GM19025 (cell line): ENCODE data around the gene TMEM158.

Experiments
- ATAC-seq: cut with Tn5 transposase; IDR thresholded peaks from one replicate; pipeline ENCODE4 v1.9.1; 2021; ENCODE audit warnings: mild to moderate bottlenecking, low read depth, moderate library complexity; ENCODE audit not compliant: unreplicated experiment

The TMEM158 gene

DNA sequence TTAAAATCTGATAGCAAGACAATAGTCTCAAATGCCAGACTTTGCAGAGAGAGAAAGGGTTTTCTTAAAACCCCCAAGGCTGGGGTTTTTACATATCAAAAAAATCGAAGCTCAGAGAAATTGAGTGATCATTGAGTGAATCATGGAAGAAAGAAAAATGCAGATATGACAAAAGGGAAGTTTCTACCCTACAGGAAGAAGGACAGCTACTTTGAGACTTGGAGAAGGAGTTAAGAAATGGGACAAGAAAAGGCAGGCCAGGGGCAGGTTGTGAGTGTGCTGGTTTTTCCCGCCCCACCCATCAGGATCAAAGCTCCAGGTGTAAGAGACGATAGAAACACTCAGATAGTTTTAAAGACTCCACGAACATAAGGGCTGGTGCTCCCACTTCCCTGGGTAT lies 18.6 kb downstream of the TMEM158 start:
- no peak for ATAC-seq

DNA sequence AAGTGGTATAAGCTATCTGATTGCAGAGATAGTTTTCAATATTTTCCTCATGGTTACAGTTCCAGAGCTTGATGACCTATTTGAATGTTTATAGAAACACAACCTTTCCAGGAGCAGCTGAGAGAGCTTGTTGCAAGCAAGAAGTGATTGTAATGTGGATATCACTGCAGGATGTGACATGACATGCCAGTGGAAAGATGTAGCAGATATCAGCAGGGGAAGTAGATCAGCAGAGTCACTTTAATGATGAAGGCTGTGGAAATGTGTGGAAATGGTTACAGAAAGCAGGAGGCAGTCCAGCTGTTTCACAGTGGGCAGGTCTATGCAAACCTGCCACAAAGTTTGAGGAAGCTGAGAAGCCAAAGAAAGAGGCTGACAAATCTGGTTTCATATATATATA lies 21.0 kb downstream of the TMEM158 start:
- ATAC-seq = no peak

DNA sequence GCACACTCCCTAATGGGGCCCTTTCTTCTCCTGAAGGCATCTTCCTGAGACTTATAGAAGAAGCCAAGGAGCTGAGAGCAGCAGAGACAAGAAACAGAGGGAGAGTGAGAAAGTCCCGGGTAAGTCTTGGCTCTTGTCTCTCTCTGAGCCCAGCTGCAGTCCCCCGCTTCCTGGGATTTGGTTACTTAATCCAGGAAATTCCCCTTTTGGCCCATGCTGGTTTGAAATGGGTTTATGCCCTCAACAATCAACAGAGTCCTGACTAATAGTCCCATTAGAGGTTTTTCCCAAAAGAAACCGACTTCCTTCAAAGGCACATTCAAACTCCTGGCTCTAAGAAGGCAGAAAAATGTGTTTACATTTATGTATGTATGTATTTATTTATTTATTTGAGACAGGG lies 22.0 kb downstream of the TMEM158 start:
- ATAC-seq = no peak

DNA sequence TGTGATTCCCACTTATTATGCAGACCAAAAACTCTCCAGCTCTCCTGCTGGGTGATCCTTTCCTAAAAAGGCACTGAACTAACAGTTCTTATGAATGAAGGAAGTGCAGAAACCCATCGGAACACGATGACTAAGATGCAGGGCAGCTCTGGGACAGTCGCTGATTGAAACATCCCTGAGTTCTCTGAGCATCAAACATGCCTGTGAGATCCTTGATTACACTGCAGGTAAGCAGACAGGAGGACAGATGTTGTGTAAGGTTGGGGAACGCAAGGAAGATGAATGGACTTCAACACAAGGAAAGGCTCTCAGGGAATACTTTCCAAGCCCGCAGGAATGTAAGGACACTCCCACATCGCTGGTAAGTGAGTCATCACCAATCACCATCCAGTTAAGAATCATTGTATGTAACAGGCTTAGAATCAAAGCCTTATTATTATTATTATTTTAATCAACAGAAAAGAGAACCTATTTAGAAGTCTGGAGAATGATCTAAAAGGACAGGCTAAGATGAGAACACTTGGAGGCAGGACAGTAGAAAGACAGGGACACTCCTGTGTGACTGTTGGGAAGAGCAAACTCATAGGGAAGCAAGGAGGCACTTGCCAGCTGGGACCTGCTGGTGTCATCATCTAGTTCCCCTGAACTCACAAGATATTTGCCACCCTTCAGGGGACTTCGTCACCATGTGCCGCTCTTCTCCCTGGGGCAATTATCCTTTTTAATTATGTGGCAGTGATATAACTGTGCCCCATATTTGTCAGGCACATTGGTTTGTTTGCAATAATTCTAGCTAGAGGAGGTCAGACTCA lies 26.0 kb downstream of the TMEM158 start:
- no peak for ATAC-seq

DNA sequence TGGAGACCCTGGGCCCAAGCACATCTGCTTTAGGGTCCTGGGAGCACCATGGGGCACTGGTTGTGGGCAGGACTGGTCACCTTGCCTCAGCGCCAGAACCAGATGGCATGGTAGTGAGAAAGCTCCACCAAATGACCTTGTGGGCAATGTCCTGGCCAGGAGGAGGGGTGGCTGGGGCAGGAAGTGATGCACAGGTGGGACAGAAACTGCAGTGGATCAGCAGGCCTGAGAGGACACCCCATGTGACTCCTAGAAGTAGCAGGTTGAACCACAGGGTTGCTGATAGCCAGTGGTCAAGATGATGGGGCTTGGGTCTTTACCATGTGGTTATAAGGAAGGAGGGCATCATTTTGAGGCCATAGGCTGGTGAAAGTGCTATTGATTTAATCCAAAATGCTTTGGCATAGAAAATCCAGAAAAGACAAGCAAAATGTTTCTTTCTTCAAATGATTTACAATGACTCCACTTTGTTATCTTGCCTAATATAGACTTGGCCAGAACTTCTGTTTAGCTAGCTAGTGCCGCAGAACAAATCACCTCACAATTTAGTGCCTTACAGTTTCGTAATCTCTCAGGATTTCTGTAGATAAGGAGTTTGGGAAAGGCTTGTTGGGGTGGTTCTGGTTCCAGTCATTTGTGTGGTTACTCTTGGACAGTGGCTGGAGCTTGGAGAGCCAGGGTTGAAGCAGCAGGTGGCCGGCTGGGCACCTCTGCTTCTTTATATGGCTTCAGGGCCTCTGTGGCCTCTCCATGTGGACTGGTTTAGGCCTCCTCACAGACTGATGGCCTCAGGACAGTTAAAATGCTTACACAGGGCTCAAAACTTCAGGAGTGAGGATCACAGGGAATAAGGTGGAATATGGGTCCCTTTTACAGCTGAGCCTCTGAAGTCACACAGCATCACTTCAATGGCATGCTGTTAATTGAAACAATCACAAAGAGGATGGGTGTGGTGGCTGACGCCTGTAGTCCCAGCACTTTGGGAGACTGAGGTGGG lies 27.5 kb downstream of the TMEM158 start:
- no peak for ATAC-seq

DNA sequence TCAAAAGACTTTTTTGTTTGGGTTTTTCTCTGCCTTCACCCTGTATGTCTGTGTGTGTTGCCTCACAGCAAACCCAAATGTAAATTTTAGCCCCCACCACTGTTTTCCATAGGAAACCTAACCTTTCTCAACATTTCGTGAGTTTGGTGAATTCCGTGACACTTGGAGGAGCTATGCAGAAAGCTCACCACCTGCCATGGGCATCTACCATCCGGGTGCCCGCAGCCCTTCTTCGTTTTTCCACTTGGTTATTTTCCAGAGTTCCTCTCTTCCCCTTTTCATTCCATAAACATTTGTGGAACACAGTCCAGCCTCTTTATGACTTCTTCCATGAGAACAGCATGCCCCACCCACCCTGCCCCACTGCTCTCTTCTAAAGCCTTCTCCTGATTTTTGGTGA lies 31.3 kb downstream of the TMEM158 start:
- ATAC-seq = no peak

DNA sequence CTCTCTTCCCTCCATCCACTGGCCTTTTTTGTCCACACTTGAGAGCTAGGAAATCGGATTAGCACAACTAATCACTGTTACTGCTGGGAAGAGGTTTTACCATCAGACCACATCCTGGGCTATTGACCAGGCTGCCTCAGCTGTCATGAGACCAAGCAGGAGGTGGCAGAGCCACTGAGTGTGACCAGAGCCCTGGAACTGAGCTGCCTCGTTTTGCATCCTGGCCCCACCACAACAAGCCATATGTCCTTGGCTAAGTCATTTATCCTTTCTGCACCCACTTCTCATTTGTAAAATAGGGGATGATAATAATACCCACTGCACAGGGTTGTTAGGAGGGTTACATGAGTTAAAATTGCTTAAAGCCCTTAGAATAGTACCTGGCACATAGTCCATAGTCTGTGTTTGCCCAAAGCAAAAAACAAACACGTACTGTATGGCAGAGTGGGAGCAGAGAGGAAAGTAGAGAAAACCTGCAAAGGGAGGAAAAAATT lies 34.1 kb downstream of the TMEM158 start:
- no peak for ATAC-seq

DNA sequence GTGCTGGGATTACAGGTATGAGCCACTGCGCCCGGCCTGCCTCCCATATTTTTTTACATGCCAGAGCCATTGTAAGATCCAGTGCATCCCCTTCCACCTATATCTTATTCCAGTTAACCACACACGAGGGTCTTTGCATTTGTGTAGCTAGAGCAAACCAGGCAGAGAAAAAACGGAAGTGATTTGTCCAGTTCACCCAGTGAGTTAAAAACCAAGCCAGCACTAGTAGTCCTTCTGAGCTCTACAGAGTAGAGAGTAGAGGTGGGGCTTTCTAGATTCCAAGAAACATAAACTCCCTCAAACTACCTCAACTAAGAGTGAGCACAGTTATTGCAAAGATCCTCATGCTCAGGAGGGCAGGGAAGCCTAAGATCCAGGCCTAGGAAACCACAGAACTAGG lies 34.7 kb downstream of the TMEM158 start:
- no peak for ATAC-seq

DNA sequence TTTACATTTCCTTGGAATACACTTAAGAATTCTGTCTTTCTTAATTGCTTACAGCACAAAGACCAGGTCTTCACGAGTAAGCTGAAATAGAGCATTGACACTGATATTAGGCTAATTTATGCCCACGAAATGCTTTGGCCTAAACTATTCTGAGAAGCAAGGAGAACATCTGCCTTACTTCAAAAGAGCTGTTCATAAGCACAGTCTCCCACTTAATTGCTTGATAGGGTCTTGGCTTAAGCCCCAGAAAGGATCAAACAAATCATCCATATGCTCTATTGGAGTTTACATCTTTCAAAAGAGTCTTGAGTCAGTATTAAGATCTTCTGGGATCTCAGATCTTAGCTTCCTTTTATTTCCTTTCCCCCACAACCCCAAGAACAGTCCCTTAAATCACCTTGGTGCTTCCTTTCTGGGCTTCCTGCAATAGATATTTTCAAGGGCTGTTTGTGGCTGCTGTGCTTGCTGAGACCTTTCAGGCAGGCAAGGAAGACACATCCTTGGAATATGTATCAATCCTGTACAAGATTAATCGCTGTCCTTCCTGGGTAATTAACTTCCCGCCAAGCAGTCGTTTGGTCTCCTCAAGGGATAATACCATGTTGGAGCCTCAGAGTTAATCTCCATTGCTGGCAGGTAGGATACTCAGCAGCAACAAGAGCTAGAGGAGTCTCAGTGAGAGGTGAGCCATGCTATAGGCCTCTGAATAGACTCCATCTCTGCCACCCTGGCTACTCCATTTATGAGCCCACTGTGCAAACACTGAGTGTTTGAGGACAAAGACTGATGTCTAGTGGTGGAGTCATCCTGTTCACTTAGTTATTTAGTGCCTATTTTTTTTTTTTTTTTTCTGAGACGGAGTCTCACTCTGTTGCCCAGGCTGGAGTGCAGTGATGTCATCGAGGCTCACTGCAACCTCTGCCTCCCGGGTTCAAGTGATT lies 37.1 kb downstream of the TMEM158 start:
- no peak for ATAC-seq

DNA sequence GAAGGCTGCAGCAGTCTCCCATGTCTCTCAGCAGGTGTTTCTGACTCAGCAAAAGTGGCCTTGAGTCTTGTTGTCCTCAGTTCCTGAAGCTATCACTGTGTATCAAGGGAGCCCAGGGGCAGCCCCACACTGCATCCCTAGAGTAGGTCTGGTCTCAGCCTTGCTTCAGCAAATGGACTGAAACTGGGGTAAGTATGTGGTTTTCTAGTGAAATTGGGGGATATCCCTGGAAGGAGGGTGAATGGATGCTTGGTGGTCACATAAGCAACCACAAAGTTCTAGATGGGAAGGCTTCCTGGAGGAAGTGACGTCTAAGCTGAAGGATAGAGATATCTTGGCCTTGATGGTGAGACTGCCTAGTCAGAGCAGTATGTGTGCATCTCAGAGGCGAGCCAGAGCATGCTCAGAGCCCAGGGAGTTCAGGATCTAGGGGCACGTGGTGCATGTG lies 38.4 kb downstream of the TMEM158 start:
- no peak for ATAC-seq

DNA sequence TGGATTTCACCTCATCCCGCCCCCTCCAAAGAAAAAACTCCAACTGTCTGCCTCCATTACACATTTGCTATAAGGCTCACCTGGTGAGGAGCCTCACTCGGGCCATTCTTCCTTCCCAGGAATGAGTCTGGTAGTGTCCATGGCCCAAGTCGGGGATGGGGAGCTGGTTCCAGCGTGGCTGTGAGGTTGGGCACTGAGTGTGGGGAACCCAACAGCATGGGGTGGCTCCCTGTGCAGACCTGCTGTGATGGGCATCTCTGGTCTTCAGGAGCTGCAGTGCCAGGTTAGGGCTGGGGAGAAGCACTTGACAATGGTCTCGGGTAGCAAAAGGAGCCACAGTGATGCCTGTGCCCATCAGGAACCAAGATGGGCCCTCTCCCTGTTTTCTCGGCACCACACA lies 39.2 kb downstream of the TMEM158 start:
- no peak for ATAC-seq

DNA sequence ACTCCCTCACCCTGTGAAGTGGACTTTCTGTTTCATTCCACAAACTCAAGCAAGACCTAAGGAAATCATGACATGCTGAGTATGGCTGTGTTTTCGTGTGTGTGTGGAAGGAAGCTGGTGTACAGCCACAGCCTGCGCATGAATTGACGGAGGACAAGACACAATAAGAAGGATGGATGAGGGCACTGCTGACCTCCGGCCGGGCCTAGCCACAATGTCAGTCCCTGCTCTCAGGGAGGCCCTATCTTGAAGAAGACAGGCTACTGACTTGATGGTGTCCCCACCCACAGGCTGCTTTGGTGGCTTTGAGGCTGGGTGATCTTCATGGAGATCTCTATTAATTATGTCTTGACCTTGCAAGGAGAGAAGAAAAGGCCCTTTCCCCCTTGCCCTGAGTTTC lies 40.6 kb downstream of the TMEM158 start:
- ATAC-seq = no peak

DNA sequence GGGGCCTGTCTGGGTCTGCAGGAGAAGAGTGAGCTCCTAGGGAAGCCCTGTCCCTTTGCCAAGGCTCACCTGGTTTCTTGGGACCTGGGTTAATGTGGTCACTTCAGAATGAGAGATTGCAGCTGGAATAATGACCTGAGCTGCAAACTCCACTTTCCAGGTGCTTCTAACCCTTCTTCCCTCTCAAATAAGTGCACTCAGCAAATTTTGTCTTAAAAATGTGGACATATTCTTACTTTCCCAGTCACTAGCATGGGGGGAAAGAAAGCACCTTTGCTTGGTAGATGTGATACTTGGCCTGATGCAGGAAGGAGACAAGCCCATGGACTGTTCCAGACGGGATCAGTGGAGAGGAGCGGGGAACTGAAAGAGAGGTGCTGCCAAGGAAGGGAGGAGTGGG lies 41.0 kb downstream of the TMEM158 start:
- no peak for ATAC-seq

DNA sequence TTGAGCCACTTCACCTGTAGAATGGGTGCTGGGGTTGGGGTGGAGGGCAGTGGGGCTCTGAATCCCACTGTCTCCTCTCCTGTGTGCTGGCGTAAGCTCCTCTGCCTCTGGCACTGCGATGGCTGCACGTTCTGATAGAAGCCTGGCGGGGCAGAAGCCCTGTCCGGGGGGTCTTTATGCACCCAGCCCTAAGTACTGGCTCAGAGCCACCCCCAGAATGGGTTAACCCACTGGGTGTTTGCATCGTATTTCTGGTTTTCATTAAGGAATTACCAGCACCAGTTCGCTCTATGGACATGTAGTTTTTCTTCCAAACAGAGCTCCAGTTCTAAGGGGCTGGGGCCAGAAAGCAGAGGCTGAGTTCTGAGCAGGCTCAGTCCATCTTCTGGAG lies 42.2 kb downstream of the TMEM158 start:
- ATAC-seq = no peak

DNA sequence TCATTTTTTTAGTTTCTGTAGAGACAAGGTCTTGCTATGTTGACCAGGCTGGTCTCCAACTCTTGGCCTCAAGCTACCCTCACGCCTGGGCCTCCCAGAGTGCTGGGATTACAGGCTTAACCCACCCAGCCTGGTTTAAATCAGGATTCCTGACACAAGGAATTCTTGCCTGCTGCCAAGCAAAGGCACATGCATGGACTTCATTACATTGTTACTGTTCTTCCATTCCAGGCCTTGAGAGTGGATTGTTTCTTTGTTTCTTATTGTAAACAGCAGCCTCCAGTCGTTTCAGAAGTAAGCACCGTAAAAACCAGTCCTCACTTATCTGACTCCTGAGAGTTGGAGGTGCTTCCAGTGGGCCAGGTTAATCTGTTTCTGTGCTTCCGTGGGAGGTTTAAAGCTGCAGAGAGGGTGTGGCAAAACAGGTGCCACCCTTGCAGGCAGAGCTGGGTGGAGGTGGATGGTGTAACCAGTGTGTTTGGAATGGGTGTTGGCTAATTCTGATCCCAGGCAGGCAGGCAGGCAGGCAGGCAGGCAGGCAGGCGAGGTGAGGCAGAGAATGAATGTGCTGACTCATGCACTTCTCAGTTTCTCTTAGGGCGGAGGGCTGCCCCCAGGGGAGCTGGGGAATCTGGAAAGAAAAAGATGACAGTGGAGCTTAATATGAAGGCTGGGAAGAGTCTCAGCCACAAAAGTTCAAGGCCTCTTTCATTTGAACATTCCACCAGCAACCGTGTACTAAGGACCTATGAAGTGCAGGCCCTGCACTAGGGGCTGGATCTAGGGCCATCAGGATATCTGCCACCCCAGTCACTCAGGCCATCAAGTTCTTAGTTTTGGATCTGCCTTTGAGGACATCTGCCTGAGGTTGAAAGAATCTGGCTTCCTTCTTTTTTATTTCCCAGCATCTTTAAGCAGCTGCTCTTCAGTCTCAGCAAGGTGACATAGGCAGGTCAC lies 42.9 kb downstream of the TMEM158 start:
- ATAC-seq = no peak

DNA sequence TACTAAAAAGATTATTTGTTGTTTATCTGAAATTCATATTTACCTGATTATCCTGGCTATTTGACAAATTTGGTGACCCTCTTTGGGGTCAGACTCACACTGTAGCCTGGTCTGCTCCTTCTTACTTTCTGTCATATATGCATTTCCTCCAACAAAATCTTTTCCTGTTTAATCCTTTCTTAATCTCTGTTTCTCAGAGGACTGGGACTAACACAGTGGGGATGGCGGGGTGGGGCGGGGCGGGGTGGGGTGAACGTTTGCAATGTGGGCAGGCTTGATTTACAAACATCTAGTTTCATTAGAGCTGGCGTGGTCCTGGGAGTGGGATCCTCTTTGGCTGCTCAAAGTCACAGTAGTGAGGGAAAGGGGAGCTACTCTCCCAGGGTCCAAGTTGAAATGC lies 44.6 kb downstream of the TMEM158 start:
- ATAC-seq = no peak

DNA sequence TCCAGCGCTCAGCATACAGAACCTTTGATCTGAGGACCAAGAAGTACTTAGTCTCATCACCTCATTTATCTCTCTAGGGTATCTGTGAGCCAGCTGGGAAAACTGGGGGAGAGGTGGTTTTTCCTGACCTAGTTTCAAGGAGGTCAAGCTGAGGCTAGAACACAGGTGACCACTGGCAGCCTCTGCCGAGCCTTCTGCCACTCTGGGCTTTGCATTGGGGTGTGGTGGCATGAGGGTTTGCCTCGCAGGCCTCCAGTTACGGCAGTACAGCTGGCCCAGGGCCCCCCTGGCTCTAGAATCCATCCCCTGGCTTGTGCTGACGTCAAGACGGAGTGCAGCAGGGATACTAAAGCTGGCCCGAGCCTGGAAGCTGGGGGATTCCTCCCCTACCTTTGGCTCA lies 45.2 kb downstream of the TMEM158 start:
- ATAC-seq = no peak

DNA sequence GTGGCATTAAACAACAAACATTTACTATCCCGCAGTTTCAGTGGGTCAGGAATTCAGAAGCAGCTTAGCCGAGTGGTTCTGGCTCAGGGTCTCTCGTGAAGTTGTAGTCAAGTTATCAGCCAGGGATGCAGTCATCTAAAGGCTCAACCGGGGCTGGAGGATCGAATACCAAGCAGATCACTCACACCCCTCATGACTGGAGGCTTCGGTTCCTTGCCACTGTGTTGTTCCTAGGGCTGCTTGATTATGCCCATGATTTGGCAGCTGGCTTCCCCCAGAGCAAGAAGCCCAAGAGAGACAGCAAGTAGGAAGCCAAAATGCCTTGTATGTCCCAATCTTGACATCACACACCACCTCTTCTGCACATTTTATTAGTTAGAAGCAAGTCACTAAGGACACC lies 46.0 kb downstream of the TMEM158 start:
- ATAC-seq = no peak

DNA sequence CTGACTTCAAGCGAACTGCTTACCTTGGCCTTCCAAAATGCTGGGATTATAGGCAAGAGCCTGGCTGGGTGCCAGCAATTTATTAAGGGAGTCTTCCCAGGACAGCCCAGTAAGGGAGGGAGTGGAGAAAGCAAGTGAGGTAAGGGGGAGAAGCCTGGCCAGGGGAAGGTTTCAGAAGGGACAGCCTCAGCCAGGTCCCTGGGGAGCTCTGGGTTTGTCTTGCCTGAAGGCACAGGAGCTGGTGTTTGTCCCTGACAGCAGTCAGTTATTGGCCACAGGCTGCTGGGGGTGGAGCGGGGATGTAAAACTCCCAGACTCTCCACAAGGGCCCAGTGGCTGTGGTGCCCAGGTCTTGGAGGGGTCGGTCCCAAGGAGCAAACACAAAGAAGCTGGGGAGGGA lies 46.9 kb downstream of the TMEM158 start:
- ATAC-seq = no peak
